Activated CD4-positive, alpha-beta T cell treated with anti-CD3 and anti-CD28 coated beads for 36 hours (primary cell): ENCODE results near the gene HIPK2. TPM values are rescaled to one million over a fixed set of nuclear protein-coding genes. Genes with fewer than 3 reads are reported as not detected.

ENCODE experiments used
- ATAC-seq: fragments of 200-7000 bp; cut with Tn5 transposase; one replicate; pipeline ENCODE4 v1.10.0; 2021; ENCODE audit warnings: mild to moderate bottlenecking, moderate library complexity
- CTCF ChIA-PET: fragments of 350-600 bp; sonication (Branson Sonifier 250); formaldehyde crosslinking; loops from one replicate; lab custom pipeline; 2021; ENCODE audit warnings: antibody characterized with exemption; lab: Charles Lee
- POLR2A ChIA-PET: fragments of 350-600 bp; sonication (Branson Sonifier 250); formaldehyde crosslinking; loops from one replicate; lab custom pipeline; 2021; ENCODE audit warnings: antibody characterized with exemption, inconsistent platforms; lab: Charles Lee
- DNase-seq: peaks from one replicate; pipeline ENCODE4 v3.0.0-alpha.2; 2020
- H3K27ac Mint-ChIP-seq: one replicate; pipeline ENCODE4 v1.8.0; 2021; ENCODE audit warnings: mixed read lengths
- H3K27me3 Mint-ChIP-seq: one replicate; pipeline ENCODE4 v1.8.0; 2021; ENCODE audit warnings: mixed read lengths
- H3K36me3 Mint-ChIP-seq: one replicate; pipeline ENCODE4 v1.8.0; 2021; ENCODE audit warnings: low read depth, mixed read lengths
- H3K4me1 Mint-ChIP-seq: one replicate; pipeline ENCODE4 v1.8.0; 2021; ENCODE audit warnings: mixed read lengths
- H3K4me3 Mint-ChIP-seq: one replicate; pipeline ENCODE4 v1.8.0; 2021; ENCODE audit warnings: mild to moderate bottlenecking, moderate library complexity, mixed read lengths
- H3K9me3 Mint-ChIP-seq: one replicate; pipeline ENCODE4 v1.8.0; 2021; ENCODE audit warnings: low read depth, mixed read lengths
- intact Hi-C, 2 experiments: fragments of 100-400 bp; cut with DNase I in 1 of 2; cut with micrococcal nuclease in 1 of 2; formaldehyde crosslinking; loops; one replicate each; pipeline versions ENCODE4 v1.14.2 to v1.15.1; 2022 to 2024; cut with DNase I, micrococcal nuclease
- total RNA-seq, 2 experiments: library from RNA; stranded (reverse); gene quantifications; one replicate each; pipeline ENCODE4 v1.2.3, GENCODE V29; 2021

Gene HIPK2
- total RNA-seq, 2 experiments from 2014 or later: 23.9 to 36.2 TPM

DNA sequence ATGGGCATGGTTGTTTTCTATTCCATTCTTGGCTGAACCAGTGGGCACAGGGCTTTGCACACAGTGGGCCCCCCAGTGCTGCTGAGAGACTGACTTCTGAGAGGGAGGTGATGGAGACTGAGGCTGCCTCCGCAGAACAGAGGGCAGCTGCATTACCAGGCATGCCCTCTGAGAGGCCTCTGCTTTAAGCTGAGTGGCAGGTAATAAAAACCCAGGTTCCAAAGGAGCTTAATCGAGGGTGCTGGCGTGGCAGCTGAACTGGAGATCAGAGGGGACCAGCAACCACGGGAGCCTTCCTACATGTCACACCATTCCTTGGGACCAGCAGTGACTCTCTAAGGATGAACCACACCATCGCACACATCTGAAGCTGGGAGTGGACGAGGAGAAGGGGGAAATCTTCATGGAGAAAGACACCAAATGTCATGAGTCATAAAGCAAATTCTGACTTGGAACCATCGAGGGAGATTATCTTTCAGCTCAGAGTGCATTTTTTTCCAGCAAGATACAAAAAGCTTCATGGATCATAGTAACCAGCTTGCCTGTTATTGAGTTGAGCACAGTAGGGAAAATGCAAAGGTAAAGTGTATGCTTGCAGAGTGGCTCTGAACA is 24.6 kb downstream of the HIPK2 start:
- Mint-ChIP-seq H3K27ac (no peak overlapping the region), H3K4me3 (no peak overlapping the region), H3K36me3 (no peaks in the 10 kb centered on the region), H3K4me1 (peaks cover 64% of the 10 kb centered on the region), H3K27me3 (no peaks in the 10 kb centered on the region), H3K9me3 (no peaks in the 10 kb centered on the region)
- CTCF ChIA-PET: interaction anchor here (0.7 to 0.8 kb wide), 3 partner anchors 32 to 151 kb away, joined by 3 read pairs; no protein-coding TSS in a partner anchor
- ATAC-seq: peak; percentile 30
- no peak for DNase-seq
- intact Hi-C loops: no loop called here
- POLR2A ChIA-PET: no interaction called here

DNA sequence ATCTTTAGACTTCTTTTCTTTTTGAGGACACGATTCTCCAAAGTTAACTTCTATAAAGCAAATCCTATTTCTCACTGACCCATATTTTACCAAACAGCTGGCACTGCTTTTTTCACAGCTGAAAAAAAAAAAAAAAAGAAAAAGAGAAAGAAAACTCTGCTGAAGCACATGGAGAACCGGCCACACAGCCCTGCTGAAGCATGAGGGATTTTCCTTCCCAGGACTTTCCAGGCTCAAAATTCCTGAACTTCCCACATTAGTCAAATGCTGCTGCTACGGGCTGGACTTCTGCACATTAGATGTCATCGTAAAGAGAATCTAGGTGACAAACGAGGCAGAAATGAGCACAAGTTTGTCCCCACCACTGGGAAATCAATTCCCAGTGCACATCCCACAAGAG is 25.2 kb downstream of the HIPK2 start:
- CTCF ChIA-PET: interaction anchor here (0.7 kb wide), 1 partner anchor 31 kb away, joined by 3 read pairs; no protein-coding TSS in a partner anchor
- DNase-seq: no peak
- intact Hi-C loops: no loop called here
- H3K4me1 Mint-ChIP-seq: peaks cover 65% of the 10 kb centered on the region
- no peaks in the 10 kb centered on the region for H3K27me3 Mint-ChIP-seq
- ATAC-seq: no peak
- no peaks in the 10 kb centered on the region for H3K36me3 Mint-ChIP-seq
- POLR2A ChIA-PET: no interaction called here
- no peak overlapping the region for H3K27ac Mint-ChIP-seq
- no peaks in the 10 kb centered on the region for H3K9me3 Mint-ChIP-seq
- no peak overlapping the region for H3K4me3 Mint-ChIP-seq

GRCh38 chr7:139752148-139752547 is 25.6 kb downstream of the HIPK2 start:
- ChIA-PET CTCF (no interaction called here), POLR2A (no interaction called here)
- Mint-ChIP-seq H3K36me3 (no peaks in the 10 kb centered on the region), H3K27me3 (no peaks in the 10 kb centered on the region), H3K27ac (no peak overlapping the region), H3K4me1 (peaks cover 63% of the 10 kb centered on the region), H3K9me3 (no peaks in the 10 kb centered on the region), H3K4me3 (no peak overlapping the region)
- ATAC-seq: no peak
- intact Hi-C loops: no loop called here
- no peak for DNase-seq

- H3K9me3 Mint-ChIP-seq: no peaks in the 10 kb centered on the region
- ChIA-PET POLR2A (interaction anchor here (0.6 kb wide), 1 partner anchor 13 kb away, joined by 3 read pairs; no protein-coding TSS in a partner anchor), CTCF (interaction anchor here (0.9 to 1.0 kb wide), 2 partner anchors 8 to 13 kb away, joined by 3 read pairs; no protein-coding TSS in a partner anchor)
- H3K36me3 Mint-ChIP-seq: no peaks in the 10 kb centered on the region
- H3K27ac Mint-ChIP-seq: no peak overlapping the region
- peak; percentile 34 for DNase-seq
- intact Hi-C loops: no loop called here
- peaks cover 58% of the 10 kb centered on the region for H3K4me1 Mint-ChIP-seq
- H3K27me3 Mint-ChIP-seq: no peaks in the 10 kb centered on the region
- no peak overlapping the region for H3K4me3 Mint-ChIP-seq
- no peak for ATAC-seq
These were observed 27.2 kb downstream of the HIPK2 start for GRCh38 chr7:139750459-139751095.

- Mint-ChIP-seq H3K27ac (no peak overlapping the region), H3K36me3 (no peaks in the 10 kb centered on the region), H3K4me1 (peaks cover 49% of the 10 kb centered on the region), H3K9me3 (no peaks in the 10 kb centered on the region), H3K27me3 (no peaks in the 10 kb centered on the region), H3K4me3 (no peak overlapping the region)
- ATAC-seq (no peak), DNase-seq (no peak)
- intact Hi-C loops: no loop called here
- CTCF ChIA-PET: interaction anchor here (2.2 kb wide), 1 partner anchor 12 kb away, joined by 5 read pairs; no protein-coding TSS in a partner anchor
- POLR2A ChIA-PET: no interaction called here
These were observed 28.3 kb downstream of the HIPK2 start for GRCh38 chr7:139749545-139749944.

DNA sequence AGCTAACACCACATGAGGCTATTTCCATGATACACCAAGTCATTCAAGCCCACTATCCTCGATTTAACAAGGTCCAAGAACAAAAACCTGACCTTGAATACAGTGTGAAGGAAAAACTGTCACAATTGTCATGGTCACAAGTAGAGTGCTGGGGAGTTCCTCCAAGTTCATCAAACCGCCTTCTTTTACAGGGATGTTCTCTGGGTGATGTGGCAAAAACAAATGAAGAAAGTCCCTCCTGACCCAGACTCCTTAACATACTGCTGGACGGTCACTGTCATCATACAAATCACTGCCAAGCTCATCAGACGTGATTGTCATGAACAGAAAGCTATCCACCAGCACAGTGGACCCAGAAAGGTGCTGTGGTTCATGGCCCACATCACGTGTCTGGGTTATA is 28.9 kb downstream of the HIPK2 start:
- no peak overlapping the region for H3K27ac Mint-ChIP-seq
- intact Hi-C loops: no loop called here
- ChIA-PET CTCF (interaction anchor here (2.2 kb wide), 1 partner anchor 11 kb away, joined by 5 read pairs; no protein-coding TSS in a partner anchor), POLR2A (no interaction called here)
- DNase-seq: no peak
- H3K4me1 Mint-ChIP-seq: peaks cover 46% of the 10 kb centered on the region
- H3K27me3 Mint-ChIP-seq: no peaks in the 10 kb centered on the region
- no peaks in the 10 kb centered on the region for H3K36me3 Mint-ChIP-seq
- no peaks in the 10 kb centered on the region for H3K9me3 Mint-ChIP-seq
- ATAC-seq: no peak
- no peak overlapping the region for H3K4me3 Mint-ChIP-seq

GRCh38 chr7:139748373-139748765 is 29.4 kb downstream of the HIPK2 start:
- Mint-ChIP-seq H3K27me3 (no peaks in the 10 kb centered on the region), H3K9me3 (no peaks in the 10 kb centered on the region), H3K4me3 (no peak overlapping the region), H3K36me3 (no peaks in the 10 kb centered on the region), H3K27ac (no peak overlapping the region), H3K4me1 (peaks cover 42% of the 10 kb centered on the region)
- ChIA-PET POLR2A (no interaction called here), CTCF (interaction anchor here (1.2 to 2.2 kb wide), 2 partner anchors 11 to 22 kb away, joined by 3 to 5 read pairs; no protein-coding TSS in a partner anchor)
- intact Hi-C loops: no loop called here
- DNase-seq (no peak), ATAC-seq (no peak)

- intact Hi-C loops: no loop called here
- Mint-ChIP-seq H3K4me3 (no peak overlapping the region), H3K27ac (no peak overlapping the region), H3K27me3 (no peaks in the 10 kb centered on the region), H3K4me1 (peaks cover 42% of the 10 kb centered on the region), H3K36me3 (no peaks in the 10 kb centered on the region), H3K9me3 (no peaks in the 10 kb centered on the region)
- ATAC-seq: no peak
- CTCF ChIA-PET: interaction anchor here (1.2 to 2.2 kb wide), 2 partner anchors 10 to 23 kb away, joined by 3 to 5 read pairs; no protein-coding TSS in a partner anchor
- POLR2A ChIA-PET: interaction anchor here (0.6 to 0.7 kb wide), 3 partner anchors 9 to 415 kb away, joined by 3 to 6 read pairs (median 5); no protein-coding TSS in a partner anchor
- no peak for DNase-seq
These were observed 30.0 kb downstream of the HIPK2 start for GRCh38 chr7:139747662-139748372.

DNA sequence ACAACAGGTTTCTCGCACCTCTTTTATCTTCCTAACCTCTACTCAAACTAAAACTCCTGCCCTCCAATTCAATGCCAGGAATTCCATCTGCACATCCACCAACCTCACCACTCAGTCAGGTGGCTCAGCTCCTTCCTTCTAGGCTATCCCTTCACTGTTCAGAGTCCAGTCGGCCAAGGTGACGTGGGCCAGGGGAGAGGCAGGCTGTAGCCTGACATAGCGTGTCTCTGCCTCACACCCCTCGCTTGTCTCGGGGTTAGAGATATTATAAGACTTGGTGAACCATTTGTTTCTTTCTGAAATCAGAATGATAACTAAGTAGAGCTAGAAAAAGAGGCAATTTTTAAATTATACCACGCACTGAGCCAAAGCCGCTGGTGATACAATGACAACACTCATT is 31.1 kb downstream of the HIPK2 start:
- Mint-ChIP-seq H3K27me3 (no peaks in the 10 kb centered on the region), H3K9me3 (no peaks in the 10 kb centered on the region), H3K4me3 (no peak overlapping the region), H3K36me3 (peaks cover 1% of the 10 kb centered on the region), H3K4me1 (peaks cover 37% of the 10 kb centered on the region), H3K27ac (no peak overlapping the region)
- DNase-seq: no peak
- intact Hi-C loops: no loop called here
- POLR2A ChIA-PET: interaction anchor here (0.9 kb wide), 1 partner anchor 65 kb away, joined by 3 read pairs; no protein-coding TSS in a partner anchor
- CTCF ChIA-PET: interaction anchor here (1.6 kb wide), 1 partner anchor 9 kb away, joined by 7 read pairs; no protein-coding TSS in a partner anchor
- no peak for ATAC-seq

DNA sequence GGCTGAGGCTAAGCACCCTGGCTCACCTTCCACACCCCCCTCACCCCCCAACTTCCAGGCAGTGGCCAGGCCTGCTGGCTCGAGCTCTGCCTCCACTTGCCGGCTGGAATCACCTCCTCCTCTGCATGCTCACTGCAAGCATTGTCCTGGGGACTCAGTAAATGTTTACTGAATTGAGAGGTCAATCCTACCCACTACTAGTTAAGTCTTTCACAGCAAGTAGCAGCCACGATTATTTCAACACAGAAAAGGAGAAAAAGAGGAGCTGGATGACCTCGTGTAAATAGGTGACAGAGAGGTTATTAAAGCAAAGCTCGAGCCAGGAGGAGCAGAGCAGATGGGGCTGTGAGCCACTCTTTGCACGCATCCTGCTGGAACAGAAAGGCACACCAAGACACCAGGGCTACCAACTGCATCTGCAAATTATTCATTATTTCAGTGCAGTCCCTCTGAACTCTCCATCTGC is 32.1 kb downstream of the HIPK2 start:
- no peak overlapping the region for H3K27ac Mint-ChIP-seq
- no peak for ATAC-seq

More for the DNA sequence above, 32.1 kb downstream of the HIPK2 start:
- ChIA-PET POLR2A (no interaction called here), CTCF (interaction anchor here (1.6 kb wide), 1 partner anchor 8 kb away, joined by 7 read pairs; no protein-coding TSS in a partner anchor)
- Mint-ChIP-seq H3K36me3 (peaks cover 2% of the 10 kb centered on the region), H3K27me3 (no peaks in the 10 kb centered on the region), H3K4me3 (no peak overlapping the region), H3K9me3 (no peaks in the 10 kb centered on the region), H3K4me1 (peaks cover 32% of the 10 kb centered on the region)
- intact Hi-C loops: no loop called here
- no peak for DNase-seq
